Measurements from ENCODE around the gene ABCC11.

Gene ABCC11

DNA sequence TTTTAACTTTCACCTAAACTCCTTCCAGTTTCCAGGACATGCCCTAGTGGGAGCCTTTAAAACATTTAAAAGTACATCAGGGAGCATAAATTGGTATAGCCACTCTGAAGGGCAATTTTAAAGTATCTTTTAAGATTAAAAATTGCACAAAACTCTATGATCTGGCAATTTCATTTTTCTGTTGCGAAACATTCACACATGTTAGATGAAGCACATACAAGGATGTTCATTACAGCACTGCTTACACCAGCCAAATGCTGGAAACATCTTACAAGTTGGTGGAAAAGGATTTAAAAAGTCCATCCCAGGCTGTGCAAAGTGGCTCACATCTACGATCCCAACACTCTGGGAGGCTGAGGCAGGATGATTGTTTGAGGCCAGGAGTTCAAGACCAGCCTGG lies 29.6 kb downstream of the ABCC11 start:
- Histone ChIP-seq H2AK5ac (ENCODE audit: low read length) (no peak overlapping the region), H2BK5ac (ENCODE audit: low read depth, low read length, poor library complexity) (no peak overlapping the region), H3K79me1 (ENCODE audit: low read length) (no peaks in the 10 kb centered on the region), H4K12ac (ENCODE audit: low read depth, low read length) (no peak overlapping the region), H3K36me3 (ENCODE audit: control insufficient read depth in 1 of 2, insufficient read depth in 2 of 2, low read length in 2 of 2) (no peaks in the 10 kb centered on the region), H3K4me1 (ENCODE audit: control insufficient read depth in 1 of 2, insufficient read depth in 2 of 2, low read length in 2 of 2) (no peaks in the 10 kb centered on the region), H3K23ac (ENCODE audit: low read length) (no peak overlapping the region), H4K8ac (ENCODE audit: low read depth, low read length) (no peak overlapping the region), H3K27ac (ENCODE audit: low read depth, low read length) (no peak overlapping the region), H3K18ac (ENCODE audit: low read length) (no peak overlapping the region), H2BK120ac (ENCODE audit: insufficient read depth, low read length, poor library complexity) (no peak overlapping the region), H3K27me3 (ENCODE audit: insufficient read depth, low read length) (no peaks in the 10 kb centered on the region), H3K79me2 (ENCODE audit: control insufficient read depth, insufficient read depth, low read length, poor library complexity) (no peaks in the 10 kb centered on the region), H3K4me3 (ENCODE audit: low read depth, low read length) (no peak overlapping the region), H4K91ac (ENCODE audit: low read depth, low read length) (no peak overlapping the region), H3K9ac (ENCODE audit: low read length) (no peak overlapping the region), H2AFZ (ENCODE audit: insufficient read depth, low read length, poor library complexity) (no peak overlapping the region), H3K9me3 (ENCODE audit: insufficient read depth, low read depth, low read length) (peaks cover 4% of the 10 kb centered on the region), H3K4ac (ENCODE audit: low read depth, low read length) (no peak overlapping the region), H3K4me2 (ENCODE audit: low read length) (no peak overlapping the region), H3K14ac (ENCODE audit: low read length) (no peak overlapping the region), H2BK12ac (ENCODE audit: low read length) (no peak overlapping the region)
- no CpG with 5 or more reads among the region's 2 CpGs for WGBS (ENCODE audit: extremely low coverage, insufficient coverage, insufficient read length)
- DNase-seq = no peak

DNA sequence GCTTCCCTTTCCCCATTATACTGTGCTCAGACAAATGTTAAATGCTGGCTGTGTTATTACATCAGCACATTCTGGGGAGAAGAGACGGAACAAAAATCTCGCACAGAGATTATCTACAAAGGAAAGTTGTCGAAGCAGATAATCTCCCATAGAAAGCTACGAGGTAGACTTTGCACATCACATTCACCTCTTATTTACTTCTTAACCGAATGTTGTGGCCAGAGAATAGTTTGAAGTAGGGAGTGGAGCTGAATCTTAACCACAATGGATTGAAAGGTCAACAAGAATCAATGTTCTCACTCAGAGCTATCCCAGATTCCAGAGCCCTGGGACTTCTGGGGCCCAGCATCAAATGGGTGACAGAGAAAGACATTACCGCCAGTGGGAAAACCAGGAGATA lies 31.6 kb downstream of the ABCC11 start:
- no CpG with 5 or more reads among the region's 6 CpGs for WGBS (ENCODE audit: extremely low coverage, insufficient coverage, insufficient read length)
- Histone ChIP-seq H4K12ac (ENCODE audit: low read depth, low read length) (no peak overlapping the region), H3K23ac (ENCODE audit: low read length) (no peak overlapping the region)

DNA sequence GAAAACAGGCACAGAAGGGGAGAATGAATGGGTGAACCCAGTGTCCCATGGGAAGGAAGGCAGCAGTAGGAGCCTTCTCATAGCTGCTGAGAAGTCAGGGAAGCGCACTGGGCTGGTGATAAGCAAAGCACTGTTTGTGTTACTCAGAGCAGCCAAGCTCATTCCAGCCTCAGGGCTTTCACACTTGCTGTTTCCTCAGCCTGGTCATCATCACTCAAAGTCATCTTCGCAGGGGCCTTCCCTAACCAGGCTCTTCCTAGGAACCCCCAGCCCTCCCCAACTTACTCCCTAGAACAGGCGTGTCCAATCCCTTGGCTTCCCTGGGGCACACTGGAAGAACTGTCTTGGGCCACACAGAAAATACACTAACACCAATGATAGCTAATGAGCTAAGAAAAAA lies 35.3 kb downstream of the ABCC11 start:
- Histone ChIP-seq H4K91ac (ENCODE audit: low read depth, low read length) (no peak overlapping the region), H3K9me3 (ENCODE audit: insufficient read depth, low read depth, low read length) (peaks cover 4% of the 10 kb centered on the region), H3K9ac (ENCODE audit: low read length) (no peak overlapping the region), H3K27me3 (ENCODE audit: insufficient read depth, low read length) (no peaks in the 10 kb centered on the region), H3K18ac (ENCODE audit: low read length) (no peak overlapping the region), H2AK5ac (ENCODE audit: low read length) (no peak overlapping the region), H3K4ac (ENCODE audit: low read depth, low read length) (no peak overlapping the region), H3K4me2 (ENCODE audit: low read length) (no peak overlapping the region), H2BK120ac (ENCODE audit: insufficient read depth, low read length, poor library complexity) (no peak overlapping the region), H4K12ac (ENCODE audit: low read depth, low read length) (no peak overlapping the region), H3K79me1 (ENCODE audit: low read length) (no peaks in the 10 kb centered on the region), H3K79me2 (ENCODE audit: control insufficient read depth, insufficient read depth, low read length, poor library complexity) (no peaks in the 10 kb centered on the region), H4K8ac (ENCODE audit: low read depth, low read length) (no peak overlapping the region), H2AFZ (ENCODE audit: insufficient read depth, low read length, poor library complexity) (no peak overlapping the region), H3K23ac (ENCODE audit: low read length) (no peak overlapping the region), H3K14ac (ENCODE audit: low read length) (no peak overlapping the region), H2BK12ac (ENCODE audit: low read length) (no peak overlapping the region), H3K27ac (ENCODE audit: low read depth, low read length) (no peak overlapping the region), H3K4me3 (ENCODE audit: low read depth, low read length) (no peak overlapping the region), H3K4me1 (ENCODE audit: control insufficient read depth in 1 of 2, insufficient read depth in 2 of 2, low read length in 2 of 2) (peaks cover 1 to 4% of the 10 kb centered on the region in 2 experiments), H3K36me3 (ENCODE audit: control insufficient read depth in 1 of 2, insufficient read depth in 2 of 2, low read length in 2 of 2) (no peaks in the 10 kb centered on the region), H2BK5ac (ENCODE audit: low read depth, low read length, poor library complexity) (no peak overlapping the region)
- DNase-seq = no peak
- WGBS (ENCODE audit: extremely low coverage, insufficient coverage, insufficient read length) = no CpG with 5 or more reads among the region's 3 CpGs

More for the DNA sequence above, 31.6 kb downstream of the ABCC11 start:
- H2AFZ ChIP-seq (ENCODE audit: insufficient read depth, low read length, poor library complexity) = no peak overlapping the region
- no peaks in the 10 kb centered on the region for H3K36me3 ChIP-seq (ENCODE audit: control insufficient read depth in 1 of 2, insufficient read depth in 2 of 2, low read length in 2 of 2)
- no peak overlapping the region for H4K8ac ChIP-seq (ENCODE audit: low read depth, low read length)
- H2BK12ac ChIP-seq (ENCODE audit: low read length) = no peak overlapping the region
- H3K27me3 ChIP-seq (ENCODE audit: insufficient read depth, low read length) = no peaks in the 10 kb centered on the region
- H3K9ac ChIP-seq (ENCODE audit: low read length) = no peak overlapping the region
- peaks cover 0 to 4% of the 10 kb centered on the region in 2 experiments for H3K4me1 ChIP-seq (ENCODE audit: control insufficient read depth in 1 of 2, insufficient read depth in 2 of 2, low read length in 2 of 2)
- H4K91ac ChIP-seq (ENCODE audit: low read depth, low read length) = no peak overlapping the region
- H3K18ac ChIP-seq (ENCODE audit: low read length) = no peak overlapping the region
- no peak overlapping the region for H3K4ac ChIP-seq (ENCODE audit: low read depth, low read length)
- no peak overlapping the region for H3K14ac ChIP-seq (ENCODE audit: low read length)
- no peak overlapping the region for H3K4me3 ChIP-seq (ENCODE audit: low read depth, low read length)
- H3K27ac ChIP-seq (ENCODE audit: low read depth, low read length) = no peak overlapping the region
- H2AK5ac ChIP-seq (ENCODE audit: low read length) = no peak overlapping the region
- no peaks in the 10 kb centered on the region for H3K79me1 ChIP-seq (ENCODE audit: low read length)
- no peak overlapping the region for H2BK5ac ChIP-seq (ENCODE audit: low read depth, low read length, poor library complexity)
- H3K79me2 ChIP-seq (ENCODE audit: control insufficient read depth, insufficient read depth, low read length, poor library complexity) = no peaks in the 10 kb centered on the region
- no peak overlapping the region for H3K4me2 ChIP-seq (ENCODE audit: low read length)
- H2BK120ac ChIP-seq (ENCODE audit: insufficient read depth, low read length, poor library complexity) = no peak overlapping the region
- peaks cover 4% of the 10 kb centered on the region for H3K9me3 ChIP-seq (ENCODE audit: insufficient read depth, low read depth, low read length)
- DNase-seq = no peak

DNA sequence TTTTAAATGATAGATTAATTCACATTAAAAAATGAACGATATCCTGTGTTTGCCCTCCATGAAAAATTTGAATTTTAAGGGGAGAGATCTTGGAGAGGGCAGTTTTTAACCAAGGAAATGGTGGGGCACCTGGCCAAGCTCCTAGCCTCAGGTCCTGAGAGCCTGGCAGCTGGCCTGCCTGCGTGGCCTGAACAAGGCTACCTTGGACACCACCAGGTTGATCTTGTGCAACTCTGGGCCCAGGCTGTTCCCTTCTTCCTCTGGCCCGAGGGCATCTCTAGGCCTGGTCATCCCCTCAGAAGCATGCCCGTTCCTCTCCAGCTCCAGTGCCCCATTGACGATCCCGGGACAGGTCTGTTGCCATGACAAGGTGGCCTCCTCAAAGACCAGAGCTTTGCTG lies 36.6 kb downstream of the ABCC11 start:
- H3K79me2 ChIP-seq (ENCODE audit: control insufficient read depth, insufficient read depth, low read length, poor library complexity) = no peaks in the 10 kb centered on the region
- H2BK120ac ChIP-seq (ENCODE audit: insufficient read depth, low read length, poor library complexity) = no peak overlapping the region
- H3K27ac ChIP-seq (ENCODE audit: low read depth, low read length) = no peak overlapping the region
- no peak overlapping the region for H4K8ac ChIP-seq (ENCODE audit: low read depth, low read length)
- DNase-seq = no peak
- no peak overlapping the region for H3K18ac ChIP-seq (ENCODE audit: low read length)
- H3K4me1 ChIP-seq (ENCODE audit: control insufficient read depth in 1 of 2, insufficient read depth in 2 of 2, low read length in 2 of 2) = peaks cover 7 to 8% of the 10 kb centered on the region in 2 experiments
- no peak overlapping the region for H2AK5ac ChIP-seq (ENCODE audit: low read length)
- no peak overlapping the region for H3K14ac ChIP-seq (ENCODE audit: low read length)
- no peak overlapping the region for H2BK12ac ChIP-seq (ENCODE audit: low read length)
- H3K36me3 ChIP-seq (ENCODE audit: control insufficient read depth in 1 of 2, insufficient read depth in 2 of 2, low read length in 2 of 2) = no peaks in the 10 kb centered on the region
- H3K4me2 ChIP-seq (ENCODE audit: low read length) = no peak overlapping the region
- no peak overlapping the region for H3K4ac ChIP-seq (ENCODE audit: low read depth, low read length)
- H2AFZ ChIP-seq (ENCODE audit: insufficient read depth, low read length, poor library complexity) = no peak overlapping the region
- peaks cover 2% of the 10 kb centered on the region for H3K9me3 ChIP-seq (ENCODE audit: insufficient read depth, low read depth, low read length)
- H4K91ac ChIP-seq (ENCODE audit: low read depth, low read length) = no peak overlapping the region
- no CpG with 5 or more reads among the region's 6 CpGs for WGBS (ENCODE audit: extremely low coverage, insufficient coverage, insufficient read length)
- H3K27me3 ChIP-seq (ENCODE audit: insufficient read depth, low read length) = no peaks in the 10 kb centered on the region
- H3K9ac ChIP-seq (ENCODE audit: low read length) = no peak overlapping the region
- H3K4me3 ChIP-seq (ENCODE audit: low read depth, low read length) = no peak overlapping the region
- H2BK5ac ChIP-seq (ENCODE audit: low read depth, low read length, poor library complexity) = no peak overlapping the region
- no peaks in the 10 kb centered on the region for H3K79me1 ChIP-seq (ENCODE audit: low read length)
- H4K12ac ChIP-seq (ENCODE audit: low read depth, low read length) = no peak overlapping the region
- H3K23ac ChIP-seq (ENCODE audit: low read length) = no peak overlapping the region
